HFFc6 (cell line): ENCODE results near the gene MCMBP. TPM values are rescaled to one million over a fixed set of nuclear protein-coding genes. Genes with fewer than 3 reads are reported as not detected.

ENCODE experiments used
- DNase-seq: peaks from one replicate; pipeline ENCODE4 v3.0.0-alpha.2; 2018
- H3K27ac Mint-ChIP-seq: 2 replicates; pipeline ENCODE4 v1.8.0; 2020; ENCODE audit warnings: mild to moderate bottlenecking, mixed read lengths
- H3K27me3 Mint-ChIP-seq: 2 replicates; pipeline ENCODE4 v1.8.0; 2021; ENCODE audit warnings: mild to moderate bottlenecking, moderate library complexity, mixed read lengths; ENCODE audit not compliant: insufficient read depth
- H3K36me3 Mint-ChIP-seq: 2 replicates; pipeline ENCODE4 v1.8.0; 2021; ENCODE audit warnings: low read depth, mixed read lengths
- H3K4me1 Mint-ChIP-seq: 2 replicates; pipeline ENCODE4 v1.8.0; 2020; ENCODE audit warnings: low read depth, mixed read lengths
- H3K4me3 Mint-ChIP-seq: 2 replicates; pipeline ENCODE4 v1.8.0; 2020; ENCODE audit warnings: mild to moderate bottlenecking, moderate library complexity, mixed read lengths
- H3K9me3 Mint-ChIP-seq: 2 replicates; pipeline ENCODE4 v1.8.0; 2020; ENCODE audit warnings: mild to moderate bottlenecking, mixed read lengths
- total RNA-seq, 6 experiments: library from RNA; stranded (reverse); fragmentation: NEBNext Ultra II Directional; extraction: Animal tissue kit (Norgen Biotek cat#: 25700); gene quantifications; 2 replicates in 1 of 6; 3 replicates in 5 of 6; pipeline ENCODE4 v1.2.3, GENCODE V29; 2021
- TF ChIP-seq, protein P1 (sequence below): fragments of 200-600 bp; sonication (generic); IDR thresholded peaks from 2 replicates; pipeline ENCODE4 v1.5.0; 2021; ENCODE audit warnings: antibody characterized with exemption, mild to moderate bottlenecking

Gene MCMBP
- total RNA-seq, 6 experiments from 2014 or later: 40.4 to 59.0 (median 53.5) TPM

DNA sequence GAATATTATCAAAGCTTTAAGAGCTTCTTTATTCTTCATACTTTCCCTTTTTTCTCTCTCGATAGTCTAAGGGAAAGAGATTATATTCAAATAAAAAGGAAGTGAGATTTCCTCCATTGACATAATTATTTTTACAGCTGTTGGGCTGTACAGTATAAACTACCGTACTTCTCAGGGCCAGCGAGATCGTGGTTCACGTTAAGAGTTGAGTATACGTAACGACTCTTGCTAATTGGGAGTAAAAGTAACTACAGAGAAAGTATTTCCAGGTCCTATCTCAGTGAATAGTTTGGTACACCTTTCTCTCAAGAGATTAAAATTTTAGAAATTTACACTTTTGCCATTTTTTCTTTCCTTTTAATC lies 89.0 kb downstream of the MCMBP start:
- Mint-ChIP-seq H3K9me3 (no peaks in the 10 kb centered on the region), H3K36me3 (peaks cover 11% of the 10 kb centered on the region; the same call in 1 of the 2 replicates), H3K27ac (no peak overlapping the region)

DNA sequence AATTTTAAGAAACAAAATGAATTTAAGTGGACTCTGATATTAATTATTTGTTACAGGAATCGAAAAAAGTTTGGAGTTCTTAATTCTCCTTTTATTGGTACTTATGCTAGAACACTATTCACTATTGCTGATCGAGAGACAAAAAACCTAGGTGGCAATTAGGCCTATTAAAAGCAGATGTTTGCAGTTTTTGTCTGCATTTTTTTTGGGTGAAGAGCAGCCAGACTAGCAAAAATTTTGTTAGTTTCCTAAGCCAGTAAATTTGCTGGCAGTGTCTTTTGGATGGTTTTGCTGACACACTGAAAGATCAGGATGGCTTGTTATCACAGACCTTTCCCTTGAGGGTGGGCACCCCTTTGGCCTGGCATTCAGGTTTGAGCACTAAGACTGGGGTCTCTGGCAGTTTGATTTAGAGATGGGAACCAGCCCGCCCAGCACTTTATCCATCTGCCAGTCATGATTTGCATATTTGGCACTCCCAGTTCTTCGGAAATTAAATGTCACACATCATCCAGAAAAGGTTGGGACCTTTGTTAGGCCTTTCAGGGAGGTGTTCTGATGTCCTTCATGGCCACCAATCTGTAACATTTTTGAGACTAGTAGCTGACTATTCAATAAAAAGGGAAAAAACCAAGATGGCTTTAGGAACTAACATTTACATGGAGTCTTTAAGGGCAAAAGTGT lies 89.5 kb downstream of the MCMBP start:
- no peak overlapping the region for H3K27ac Mint-ChIP-seq
- H3K36me3 Mint-ChIP-seq: peaks cover 9% of the 10 kb centered on the region; the same call in 1 of the 2 replicates
- H3K9me3 Mint-ChIP-seq: no peaks in the 10 kb centered on the region

More for the DNA sequence above, 89.0 kb downstream of the MCMBP start:
- DNase-seq: no peak
- TF ChIP-seq, protein P1, sequence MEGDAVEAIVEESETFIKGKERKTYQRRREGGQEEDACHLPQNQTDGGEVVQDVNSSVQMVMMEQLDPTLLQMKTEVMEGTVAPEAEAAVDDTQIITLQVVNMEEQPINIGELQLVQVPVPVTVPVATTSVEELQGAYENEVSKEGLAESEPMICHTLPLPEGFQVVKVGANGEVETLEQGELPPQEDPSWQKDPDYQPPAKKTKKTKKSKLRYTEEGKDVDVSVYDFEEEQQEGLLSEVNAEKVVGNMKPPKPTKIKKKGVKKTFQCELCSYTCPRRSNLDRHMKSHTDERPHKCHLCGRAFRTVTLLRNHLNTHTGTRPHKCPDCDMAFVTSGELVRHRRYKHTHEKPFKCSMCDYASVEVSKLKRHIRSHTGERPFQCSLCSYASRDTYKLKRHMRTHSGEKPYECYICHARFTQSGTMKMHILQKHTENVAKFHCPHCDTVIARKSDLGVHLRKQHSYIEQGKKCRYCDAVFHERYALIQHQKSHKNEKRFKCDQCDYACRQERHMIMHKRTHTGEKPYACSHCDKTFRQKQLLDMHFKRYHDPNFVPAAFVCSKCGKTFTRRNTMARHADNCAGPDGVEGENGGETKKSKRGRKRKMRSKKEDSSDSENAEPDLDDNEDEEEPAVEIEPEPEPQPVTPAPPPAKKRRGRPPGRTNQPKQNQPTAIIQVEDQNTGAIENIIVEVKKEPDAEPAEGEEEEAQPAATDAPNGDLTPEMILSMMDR: no peak
- Mint-ChIP-seq H3K27me3 (no peaks in the 10 kb centered on the region; the same call in 1 of the 2 replicates), H3K4me1 (peaks cover 50% of the 10 kb centered on the region), H3K4me3 (no peak overlapping the region)

DNA sequence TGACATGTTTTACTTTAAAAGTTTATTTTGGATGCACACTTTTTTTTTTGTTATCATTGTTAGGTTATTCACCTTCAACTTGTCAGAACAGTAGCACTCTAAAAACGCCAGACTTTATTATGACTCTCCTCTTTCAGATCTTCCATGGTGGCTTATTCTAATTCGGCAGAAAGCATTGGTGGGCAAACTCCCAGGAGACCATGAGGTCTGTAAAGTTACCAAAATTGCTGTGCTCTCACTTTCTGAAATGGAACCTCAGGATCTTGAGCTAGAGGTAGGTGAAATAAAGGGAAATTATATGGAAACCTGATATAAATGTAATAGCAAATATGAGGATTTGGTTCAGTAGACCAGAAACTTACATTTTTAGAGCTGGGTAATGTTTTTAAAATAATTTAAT lies 91.1 kb downstream of the MCMBP start:
- TF ChIP-seq, protein P1: no peak
- H3K27ac Mint-ChIP-seq: no peak overlapping the region
- no peaks in the 10 kb centered on the region for H3K9me3 Mint-ChIP-seq
- no peak overlapping the region for H3K4me3 Mint-ChIP-seq
- H3K4me1 Mint-ChIP-seq: peaks cover 50% of the 10 kb centered on the region
- no peaks in the 10 kb centered on the region; the same call in 1 of the 2 replicates for H3K27me3 Mint-ChIP-seq
- H3K36me3 Mint-ChIP-seq: peaks cover 7% of the 10 kb centered on the region; the same call in 1 of the 2 replicates
- DNase-seq: no peak

More for the DNA sequence above, 89.5 kb downstream of the MCMBP start:
- no peaks in the 10 kb centered on the region; the same call in 1 of the 2 replicates for H3K27me3 Mint-ChIP-seq
- H3K4me3 Mint-ChIP-seq: no peak overlapping the region
- H3K4me1 Mint-ChIP-seq: peaks cover 55% of the 10 kb centered on the region
- DNase-seq: no peak
- TF ChIP-seq, protein P1: no peak

DNA sequence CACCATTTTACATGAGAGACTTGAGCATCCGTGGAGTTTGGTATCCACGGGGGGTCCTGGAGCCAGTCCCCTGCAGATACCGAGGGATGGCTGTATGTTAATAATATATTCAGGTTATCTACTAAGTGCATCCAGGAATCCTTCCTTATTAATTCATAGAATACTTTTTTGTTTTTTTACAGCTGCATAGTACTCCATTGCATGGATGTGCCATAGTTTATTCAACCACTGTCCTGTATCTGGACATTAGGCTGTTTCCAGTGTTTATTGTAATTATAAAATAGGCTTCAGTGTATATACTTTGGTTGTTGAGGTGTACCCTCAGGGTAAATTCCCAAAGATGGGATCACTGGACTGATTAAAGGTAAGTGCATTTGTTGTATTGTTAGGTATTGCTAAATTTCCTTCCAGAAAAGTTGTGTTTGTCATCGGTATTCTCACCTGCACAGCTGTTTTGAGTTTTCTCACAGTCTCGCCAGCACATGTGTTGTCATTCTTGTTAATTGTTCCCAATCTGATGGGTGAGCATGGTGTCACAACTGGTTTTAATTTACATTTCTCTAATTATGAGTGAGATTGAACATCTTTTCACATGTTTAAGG lies 91.7 kb downstream of the MCMBP start:
- Mint-ChIP-seq H3K9me3 (no peaks in the 10 kb centered on the region), H3K36me3 (peaks cover 7% of the 10 kb centered on the region; the same call in 1 of the 2 replicates), H3K27me3 (no peaks in the 10 kb centered on the region; the same call in 1 of the 2 replicates), H3K4me3 (no peak overlapping the region), H3K4me1 (peaks cover 48% of the 10 kb centered on the region), H3K27ac (no peak overlapping the region)
- TF ChIP-seq, protein P1: no peak
- DNase-seq: no peak

Other genes with a start within 250 kb of the MCMBP start
- 100 to 1,000 TPM in 4 of 6 experiments, 10 to 100 TPM in 2; 97.2 to 108 (median 101) TPM for gene BAG3, start 221.5 kb downstream of the MCMBP start, total RNA-seq
- gene INPP5F, start 146.8 kb downstream of the MCMBP start, total RNA-seq: 10 to 100 TPM in 5 of 6 experiments, 1 to 10 TPM in 1; 8.7 to 12.8 (median 12.5) TPM
- 10 to 100 TPM; 76.9 to 95.5 (median 88.8) TPM for gene SEC23IP, start 19.9 kb upstream of the MCMBP start, total RNA-seq